ENCODE results near the gene GPR173. TPM values are rescaled to one million over a fixed set of nuclear protein-coding genes. Genes with fewer than 3 reads are reported as not detected.

Gene GPR173, protein sequence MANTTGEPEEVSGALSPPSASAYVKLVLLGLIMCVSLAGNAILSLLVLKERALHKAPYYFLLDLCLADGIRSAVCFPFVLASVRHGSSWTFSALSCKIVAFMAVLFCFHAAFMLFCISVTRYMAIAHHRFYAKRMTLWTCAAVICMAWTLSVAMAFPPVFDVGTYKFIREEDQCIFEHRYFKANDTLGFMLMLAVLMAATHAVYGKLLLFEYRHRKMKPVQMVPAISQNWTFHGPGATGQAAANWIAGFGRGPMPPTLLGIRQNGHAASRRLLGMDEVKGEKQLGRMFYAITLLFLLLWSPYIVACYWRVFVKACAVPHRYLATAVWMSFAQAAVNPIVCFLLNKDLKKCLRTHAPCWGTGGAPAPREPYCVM
- total RNA-seq: 2.1 TPM

DNA sequence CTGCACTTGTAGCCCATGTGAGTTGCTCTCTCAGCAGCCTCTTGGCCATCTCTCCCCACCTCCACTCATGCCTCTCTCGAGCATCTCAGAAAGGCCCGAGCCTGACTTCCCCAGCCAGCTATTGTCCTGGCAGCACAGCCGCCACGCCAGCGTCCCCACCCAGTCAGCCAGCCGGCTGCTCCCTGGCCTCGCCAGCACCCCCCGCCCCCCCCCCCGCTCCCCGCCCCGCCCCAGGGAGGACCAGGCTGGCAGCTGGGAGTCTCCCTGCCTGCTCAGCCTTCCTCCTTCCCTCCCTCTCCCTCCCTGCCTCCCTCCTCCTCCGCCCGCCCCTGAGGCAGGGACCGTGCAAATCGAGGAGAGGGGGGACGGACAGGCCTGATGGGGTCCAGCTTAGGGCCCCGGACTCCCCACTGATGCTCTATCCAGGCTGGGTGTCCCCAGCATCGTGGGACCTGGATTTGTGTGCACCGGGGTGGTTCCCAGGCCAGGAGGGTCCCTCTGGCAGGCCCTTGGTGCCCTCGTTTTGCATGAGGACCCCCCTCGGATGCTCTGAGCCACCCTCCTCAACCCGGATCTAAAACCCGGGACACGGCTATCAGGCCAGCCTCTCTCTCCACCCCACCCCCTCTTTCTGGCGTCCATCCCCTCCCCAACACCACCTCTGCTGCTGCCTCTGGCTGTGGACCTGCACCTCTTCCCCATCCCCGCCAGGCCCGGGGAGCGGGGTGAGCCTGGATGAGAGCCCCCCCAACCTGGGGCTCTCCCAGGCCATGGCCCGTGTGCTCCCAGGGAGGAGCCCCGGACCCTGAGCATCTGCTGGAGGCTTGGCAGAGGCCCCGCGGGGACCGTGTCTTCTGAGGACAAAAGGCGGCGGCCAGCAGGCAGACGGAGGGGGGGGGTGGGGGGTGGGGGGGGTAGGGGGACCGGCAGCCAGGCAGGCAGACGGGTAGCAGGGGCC lies at the start of gene GPR173:
Gene GPR173, plus strand, starts transcription at position 621 of the 958 bp plus-strand sequence. CDS start 27,833 bp downstream, outside the sequence.
- Histone ChIP-seq H3K4me1 (ENCODE audit: control insufficient read depth in 3 of 3, insufficient read depth in 3 of 3, low read length in 3 of 3) (no peaks in the 10 kb centered on the region), H3K9me3 (ENCODE audit: control insufficient read depth in 3 of 3, low read length in 3 of 3) (no peaks in the 10 kb centered on the region), H3K4me3 (ENCODE audit: low read length in 3 of 3) (peak within 1 kb of the TSS in 2 of 3 donors; percentile 32 to 38), H3K36me3 (ENCODE audit: control insufficient read depth in 3 of 3, insufficient read depth in 3 of 3, low read length in 3 of 3) (no peaks in the 10 kb centered on the region), H3K27ac (ENCODE audit: low read depth, low read length) (no peak within 1 kb of the TSS), H3K9ac (ENCODE audit: low read depth in 1 of 3, low read length in 3 of 3) (peak within 1 kb of the TSS in 1 of 3 donors; percentile 20), H3K27me3 (ENCODE audit: control insufficient read depth in 3 of 3, insufficient read depth in 3 of 3, low read length in 3 of 3) (peaks cover 0 to 32% (median 0%) of the 10 kb centered on the region in 3 donors)

DNA sequence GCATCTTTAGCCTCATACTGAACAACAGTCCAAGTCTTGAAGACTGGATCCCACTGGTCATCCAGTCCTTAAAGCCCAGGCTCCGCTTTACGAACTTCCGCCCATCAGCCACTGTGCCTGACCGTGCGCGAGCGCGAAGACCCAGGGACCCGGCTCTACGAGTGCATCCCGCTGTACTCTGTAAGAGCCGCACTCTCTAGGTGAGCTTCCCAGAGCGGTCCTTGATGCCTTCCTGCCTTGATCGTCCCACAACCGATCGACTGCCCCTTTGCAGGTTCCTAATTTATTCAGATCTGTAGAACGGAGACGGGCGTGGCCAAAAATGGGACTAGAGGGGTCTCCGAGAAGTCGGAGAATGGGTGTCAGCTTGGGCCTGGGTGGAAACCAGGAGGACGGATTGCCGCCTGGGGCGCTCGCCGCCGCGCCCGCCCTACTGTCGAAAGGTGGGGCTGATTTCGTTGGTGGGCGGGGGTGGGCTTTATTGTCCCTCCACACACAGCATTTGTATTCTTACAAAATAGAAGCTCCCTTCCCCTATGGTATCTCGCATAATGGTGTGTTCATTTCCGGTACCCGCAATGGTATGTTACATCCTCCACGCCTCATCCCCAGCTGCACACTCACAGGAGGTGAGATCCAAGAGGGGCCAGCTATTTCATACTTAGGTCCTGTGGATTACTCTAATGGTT lies 48.0 kb upstream of the GPR173 start:
- Histone ChIP-seq H3K4me3 (ENCODE audit: low read length in 3 of 3) (no peak overlapping the region), H3K9me3 (ENCODE audit: control insufficient read depth in 3 of 3, low read length in 3 of 3) (no peaks in the 10 kb centered on the region), H3K4me1 (ENCODE audit: control insufficient read depth in 3 of 3, insufficient read depth in 3 of 3, low read length in 3 of 3) (peaks cover 11 to 20% (median 13%) of the 10 kb centered on the region in 3 donors), H3K36me3 (ENCODE audit: control insufficient read depth in 3 of 3, insufficient read depth in 3 of 3, low read length in 3 of 3) (no peaks in the 10 kb centered on the region), H3K27me3 (ENCODE audit: control insufficient read depth in 3 of 3, insufficient read depth in 3 of 3, low read length in 3 of 3) (peaks cover 0 to 16% (median 0%) of the 10 kb centered on the region in 3 donors), H3K27ac (ENCODE audit: low read depth, low read length) (no peak overlapping the region), H3K9ac (ENCODE audit: low read depth in 1 of 3, low read length in 3 of 3) (no peak overlapping the region)

DNA sequence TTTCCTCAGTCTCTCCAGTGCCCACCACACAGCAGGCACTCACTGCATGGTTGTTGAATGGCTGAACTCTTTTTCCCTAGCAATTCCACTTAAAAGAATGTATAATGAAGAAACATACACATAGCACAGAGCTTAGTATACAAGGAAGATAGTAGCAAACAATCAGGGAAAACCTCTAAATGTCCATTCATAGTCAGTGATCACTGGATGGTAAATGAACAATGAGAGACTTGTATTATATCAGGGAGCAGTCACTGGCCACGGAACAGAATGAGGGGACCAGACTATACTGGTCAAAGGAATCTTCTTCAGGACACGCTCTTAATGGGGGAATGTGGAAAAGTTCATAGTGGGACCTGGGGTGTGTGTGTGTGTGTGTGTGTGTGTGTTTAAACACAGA lies 46.6 kb upstream of the GPR173 start:
- H3K4me3 ChIP-seq (ENCODE audit: low read length in 3 of 3): no peak overlapping the region
- H3K4me1 ChIP-seq (ENCODE audit: control insufficient read depth in 3 of 3, insufficient read depth in 3 of 3, low read length in 3 of 3): peaks cover 7 to 15% (median 8%) of the 10 kb centered on the region in 3 donors
- no peak overlapping the region for H3K27ac ChIP-seq (ENCODE audit: low read depth, low read length)
- H3K36me3 ChIP-seq (ENCODE audit: control insufficient read depth in 3 of 3, insufficient read depth in 3 of 3, low read length in 3 of 3): no peaks in the 10 kb centered on the region
- H3K9me3 ChIP-seq (ENCODE audit: control insufficient read depth in 3 of 3, low read length in 3 of 3): no peaks in the 10 kb centered on the region
- peaks cover 0 to 12% (median 0%) of the 10 kb centered on the region in 3 donors for H3K27me3 ChIP-seq (ENCODE audit: control insufficient read depth in 3 of 3, insufficient read depth in 3 of 3, low read length in 3 of 3)
- no peak overlapping the region for H3K9ac ChIP-seq (ENCODE audit: low read depth in 1 of 3, low read length in 3 of 3)

DNA sequence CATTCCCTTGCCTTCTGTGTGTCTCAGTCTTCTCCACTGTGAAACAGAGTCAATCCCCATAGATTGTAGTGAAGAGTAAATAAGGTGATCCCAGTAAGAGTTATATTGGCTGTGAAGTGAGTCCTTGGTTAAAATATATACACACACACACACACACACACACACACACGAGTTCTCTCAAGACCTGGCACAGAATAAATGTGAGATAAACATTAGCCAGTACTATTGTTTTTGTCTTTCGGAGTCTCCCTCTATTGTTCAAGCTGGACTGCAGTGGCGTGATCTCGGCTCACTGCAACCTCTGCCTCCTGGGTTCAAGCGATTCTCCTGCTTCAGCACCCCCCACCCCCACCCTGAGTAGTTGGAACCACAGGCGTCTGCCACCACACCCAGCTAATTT lies 45.5 kb upstream of the GPR173 start:
- Histone ChIP-seq H3K36me3 (ENCODE audit: control insufficient read depth in 3 of 3, insufficient read depth in 3 of 3, low read length in 3 of 3) (no peaks in the 10 kb centered on the region), H3K9ac (ENCODE audit: low read depth in 1 of 3, low read length in 3 of 3) (no peak overlapping the region), H3K27me3 (ENCODE audit: control insufficient read depth in 3 of 3, insufficient read depth in 3 of 3, low read length in 3 of 3) (peaks cover 0 to 12% (median 0%) of the 10 kb centered on the region in 3 donors)

DNA sequence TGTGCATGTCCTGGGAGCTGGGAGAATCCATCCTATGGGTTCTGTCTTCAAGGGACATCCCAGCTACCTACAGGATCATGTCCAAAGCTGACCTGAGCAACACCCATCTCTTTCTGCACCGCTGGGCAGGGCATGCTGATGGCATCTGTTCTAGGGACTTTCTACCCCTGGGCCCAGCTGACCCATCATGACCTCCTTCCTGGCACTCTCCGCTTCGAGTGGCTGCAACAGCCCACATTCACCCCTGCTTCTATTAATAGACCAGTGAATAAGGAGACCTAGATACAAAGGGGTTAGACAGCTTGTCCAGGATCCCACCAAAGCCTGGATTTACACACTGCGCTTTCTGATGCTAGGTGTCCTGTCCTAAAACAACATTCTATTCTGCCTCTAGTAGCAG lies 44.6 kb upstream of the GPR173 start:
- Histone ChIP-seq H3K36me3 (ENCODE audit: control insufficient read depth in 3 of 3, insufficient read depth in 3 of 3, low read length in 3 of 3) (no peaks in the 10 kb centered on the region), H3K27ac (ENCODE audit: low read depth, low read length) (peak overlapping the region; percentile 5), H3K4me3 (ENCODE audit: low read length in 3 of 3) (peak overlapping the region in 1 of 3 donors; percentile 23), H3K9me3 (ENCODE audit: control insufficient read depth in 3 of 3, low read length in 3 of 3) (no peaks in the 10 kb centered on the region), H3K4me1 (ENCODE audit: control insufficient read depth in 3 of 3, insufficient read depth in 3 of 3, low read length in 3 of 3) (peaks cover 7 to 15% (median 8%) of the 10 kb centered on the region in 3 donors), H3K9ac (ENCODE audit: low read depth in 1 of 3, low read length in 3 of 3) (no peak overlapping the region), H3K27me3 (ENCODE audit: control insufficient read depth in 3 of 3, insufficient read depth in 3 of 3, low read length in 3 of 3) (peaks cover 0 to 9% (median 0%) of the 10 kb centered on the region in 3 donors)

More for the DNA sequence above, 45.5 kb upstream of the GPR173 start:
- Histone ChIP-seq H3K27ac (ENCODE audit: low read depth, low read length) (no peak overlapping the region), H3K4me3 (ENCODE audit: low read length in 3 of 3) (no peak overlapping the region), H3K9me3 (ENCODE audit: control insufficient read depth in 3 of 3, low read length in 3 of 3) (no peaks in the 10 kb centered on the region), H3K4me1 (ENCODE audit: control insufficient read depth in 3 of 3, insufficient read depth in 3 of 3, low read length in 3 of 3) (peaks cover 7 to 15% (median 8%) of the 10 kb centered on the region in 3 donors)

DNA sequence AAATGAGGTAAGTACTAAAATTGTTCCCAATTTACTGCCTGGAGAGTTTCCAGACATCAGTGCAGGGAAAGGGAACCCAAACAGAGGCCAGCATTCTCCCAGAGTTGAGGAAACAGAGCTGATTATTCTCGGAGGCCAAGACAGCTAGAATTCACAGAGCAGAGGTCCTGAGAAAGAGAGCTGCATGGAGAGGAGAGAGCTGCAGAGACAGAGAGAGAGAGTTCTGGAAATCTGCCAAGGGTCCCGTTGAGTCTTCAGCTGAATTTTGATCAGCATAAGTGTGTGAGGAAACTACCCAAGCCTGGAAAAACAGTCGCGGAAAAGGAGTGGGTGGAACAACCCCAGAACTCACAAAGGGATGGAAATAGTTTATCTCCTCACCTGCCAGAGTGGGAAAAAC lies 43.8 kb upstream of the GPR173 start:
- Histone ChIP-seq H3K36me3 (ENCODE audit: control insufficient read depth in 3 of 3, insufficient read depth in 3 of 3, low read length in 3 of 3) (no peaks in the 10 kb centered on the region), H3K4me1 (ENCODE audit: control insufficient read depth in 3 of 3, insufficient read depth in 3 of 3, low read length in 3 of 3) (peaks cover 7 to 15% (median 8%) of the 10 kb centered on the region in 3 donors), H3K27me3 (ENCODE audit: control insufficient read depth in 3 of 3, insufficient read depth in 3 of 3, low read length in 3 of 3) (peaks cover 0 to 3% (median 0%) of the 10 kb centered on the region in 3 donors), H3K9me3 (ENCODE audit: control insufficient read depth in 3 of 3, low read length in 3 of 3) (no peaks in the 10 kb centered on the region), H3K27ac (ENCODE audit: low read depth, low read length) (peak overlapping the region; percentile 5), H3K4me3 (ENCODE audit: low read length in 3 of 3) (no peak overlapping the region), H3K9ac (ENCODE audit: low read depth in 1 of 3, low read length in 3 of 3) (no peak overlapping the region)

DNA sequence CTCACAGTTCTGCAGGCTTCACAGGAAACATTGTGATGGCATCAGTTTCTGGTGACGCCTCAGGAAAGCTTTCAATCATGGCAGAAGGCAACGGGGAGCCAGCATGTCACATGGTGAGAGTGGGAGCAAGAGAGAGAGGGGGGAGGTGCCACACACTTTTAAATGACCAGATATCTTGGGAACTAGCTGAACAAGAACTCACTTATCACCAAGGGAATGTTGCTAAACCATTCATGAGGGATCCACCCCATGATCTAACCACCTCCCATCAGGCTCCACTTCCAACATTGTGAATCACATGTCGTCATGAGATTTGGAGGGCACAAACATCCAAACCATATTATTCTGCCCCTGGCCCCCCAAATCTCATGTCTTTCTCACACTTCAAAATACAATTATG lies 43.3 kb upstream of the GPR173 start:
- H3K36me3 ChIP-seq (ENCODE audit: control insufficient read depth in 3 of 3, insufficient read depth in 3 of 3, low read length in 3 of 3): no peaks in the 10 kb centered on the region
- H3K9me3 ChIP-seq (ENCODE audit: control insufficient read depth in 3 of 3, low read length in 3 of 3): no peaks in the 10 kb centered on the region
- peaks cover 7 to 15% (median 8%) of the 10 kb centered on the region in 3 donors for H3K4me1 ChIP-seq (ENCODE audit: control insufficient read depth in 3 of 3, insufficient read depth in 3 of 3, low read length in 3 of 3)
- H3K27me3 ChIP-seq (ENCODE audit: control insufficient read depth in 3 of 3, insufficient read depth in 3 of 3, low read length in 3 of 3): peaks cover 0 to 3% (median 0%) of the 10 kb centered on the region in 3 donors
- no peak overlapping the region for H3K4me3 ChIP-seq (ENCODE audit: low read length in 3 of 3)
- H3K9ac ChIP-seq (ENCODE audit: low read depth in 1 of 3, low read length in 3 of 3): no peak overlapping the region
- no peak overlapping the region for H3K27ac ChIP-seq (ENCODE audit: low read depth, low read length)

DNA sequence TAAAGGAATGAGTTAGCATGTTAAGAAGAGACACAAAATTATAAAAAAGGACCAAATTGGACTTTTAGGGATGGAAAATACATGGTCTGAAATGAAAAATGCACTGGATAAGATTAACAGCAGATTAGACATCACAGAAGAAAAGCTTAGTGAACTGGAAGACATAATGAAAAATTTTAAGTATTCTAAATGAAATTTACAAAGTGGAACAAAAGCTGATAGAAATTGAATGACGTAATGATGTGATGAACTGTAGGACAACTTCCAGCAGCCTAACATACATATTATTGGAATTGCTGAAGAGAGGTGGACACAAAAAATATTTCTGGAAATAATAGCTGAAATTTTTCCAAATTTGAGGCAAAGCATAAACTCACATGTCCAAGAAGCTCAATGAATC lies 39.6 kb upstream of the GPR173 start:
- peaks cover 0 to 3% (median 0%) of the 10 kb centered on the region in 3 donors for H3K27me3 ChIP-seq (ENCODE audit: control insufficient read depth in 3 of 3, insufficient read depth in 3 of 3, low read length in 3 of 3)

DNA sequence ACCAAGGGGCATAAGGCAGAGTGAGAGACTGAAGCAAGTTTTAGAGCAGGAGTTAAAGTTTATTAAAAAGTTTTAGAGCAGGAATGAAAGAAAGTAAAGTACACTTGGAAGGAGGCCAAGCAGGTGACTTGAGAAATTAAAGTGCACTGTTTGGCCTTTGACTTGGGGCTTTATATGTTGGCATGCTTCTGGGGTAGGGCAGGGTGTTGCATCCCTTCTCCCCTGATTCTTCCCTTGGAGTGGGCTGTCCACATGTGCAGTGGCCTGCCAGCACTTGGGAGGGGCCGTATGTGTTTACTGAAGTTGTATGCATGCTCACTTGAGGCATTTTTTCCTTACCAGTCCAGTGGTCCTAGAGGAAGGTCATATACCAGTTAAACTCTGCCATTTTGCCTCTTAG lies 35.3 kb upstream of the GPR173 start:
- peaks cover 0 to 3% (median 0%) of the 10 kb centered on the region in 3 donors for H3K27me3 ChIP-seq (ENCODE audit: control insufficient read depth in 3 of 3, insufficient read depth in 3 of 3, low read length in 3 of 3)
- H3K4me1 ChIP-seq (ENCODE audit: control insufficient read depth in 3 of 3, insufficient read depth in 3 of 3, low read length in 3 of 3): no peaks in the 10 kb centered on the region
- H3K9ac ChIP-seq (ENCODE audit: low read depth in 1 of 3, low read length in 3 of 3): no peak overlapping the region
- no peak overlapping the region for H3K27ac ChIP-seq (ENCODE audit: low read depth, low read length)
- no peaks in the 10 kb centered on the region for H3K9me3 ChIP-seq (ENCODE audit: control insufficient read depth in 3 of 3, low read length in 3 of 3)
- H3K36me3 ChIP-seq (ENCODE audit: control insufficient read depth in 3 of 3, insufficient read depth in 3 of 3, low read length in 3 of 3): no peaks in the 10 kb centered on the region
- no peak overlapping the region for H3K4me3 ChIP-seq (ENCODE audit: low read length in 3 of 3)

More for the DNA sequence above, 39.6 kb upstream of the GPR173 start:
- no peak overlapping the region for H3K27ac ChIP-seq (ENCODE audit: low read depth, low read length)
- no peak overlapping the region for H3K9ac ChIP-seq (ENCODE audit: low read depth in 1 of 3, low read length in 3 of 3)
- no peak overlapping the region for H3K4me3 ChIP-seq (ENCODE audit: low read length in 3 of 3)
- H3K9me3 ChIP-seq (ENCODE audit: control insufficient read depth in 3 of 3, low read length in 3 of 3): no peaks in the 10 kb centered on the region
- no peaks in the 10 kb centered on the region for H3K36me3 ChIP-seq (ENCODE audit: control insufficient read depth in 3 of 3, insufficient read depth in 3 of 3, low read length in 3 of 3)
- H3K4me1 ChIP-seq (ENCODE audit: control insufficient read depth in 3 of 3, insufficient read depth in 3 of 3, low read length in 3 of 3): peaks cover 4 to 10% (median 4%) of the 10 kb centered on the region in 3 donors

All from skeletal muscle tissue (tissue), 4 donors.